SH-SY5Y (cell line): ENCODE results near the gene SIGLEC5.

ENCODE experiments used
- GATA2 ChIP-seq: IDR thresholded peaks from 2 replicates; pipeline ENCODE4 v1.6.1; 2011; ENCODE audit warnings: mild to moderate bottlenecking, low read depth, low read length
- GATA3 ChIP-seq: IDR thresholded peaks from 2 replicates; pipeline ENCODE4 v1.6.1; 2011; ENCODE audit warnings: low read depth, mild to moderate bottlenecking, low read length, moderate library complexity

GRCh38 chr19:51660975-51661600, 30.9 kb upstream of the SIGLEC5 start:
- TF ChIP-seq GATA2, result no peak
- TF ChIP-seq GATA3, result no peak
